Stimulated activated CD8-positive, alpha-beta memory T cell treated with anti-CD3 and anti-CD28 coated beads, Interleukin-12 subunit alpha, Interleukin-12 subunit beta, amount 100 ng/mL, for 4 hours (primary cell): Measurements from ENCODE around the gene ANKS1A.
"Not testable (repeated sequence)": the region's sequence is repeated elsewhere in the genome, so short reads cannot be mapped to it uniquely, and the experiment has no call there.

ENCODE experiments used
- DNase-seq: peaks from one replicate; pipeline ENCODE4 v3.0.0-alpha.2; 2020; ENCODE audit warnings: low read depth

ANKS1A gene

DNA sequence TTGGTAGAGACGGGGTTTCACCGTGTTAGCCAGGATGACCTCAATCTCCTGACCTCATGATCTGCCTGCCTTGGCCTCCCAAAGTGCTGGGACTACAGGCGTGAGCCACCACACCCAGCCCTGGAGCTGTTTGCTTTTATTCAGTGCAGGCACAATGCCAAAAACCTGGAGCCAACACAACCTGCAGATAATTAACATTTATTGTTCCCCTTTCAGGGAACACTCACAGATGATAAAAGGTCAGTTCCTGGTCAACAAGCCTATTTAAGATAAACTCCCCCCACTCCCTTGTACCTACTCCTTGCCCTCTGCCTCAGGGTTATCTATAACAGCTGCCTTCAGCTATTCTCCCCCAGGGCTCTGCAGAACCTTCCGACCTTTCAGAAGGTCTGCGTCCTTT is 218.7 kb downstream of the ANKS1A start:
- not testable (repeated sequence) for DNase-seq

GRCh38 chr6:35108309-35108885 is 219.3 kb downstream of the ANKS1A start:
- DNase-seq = no peak

DNA sequence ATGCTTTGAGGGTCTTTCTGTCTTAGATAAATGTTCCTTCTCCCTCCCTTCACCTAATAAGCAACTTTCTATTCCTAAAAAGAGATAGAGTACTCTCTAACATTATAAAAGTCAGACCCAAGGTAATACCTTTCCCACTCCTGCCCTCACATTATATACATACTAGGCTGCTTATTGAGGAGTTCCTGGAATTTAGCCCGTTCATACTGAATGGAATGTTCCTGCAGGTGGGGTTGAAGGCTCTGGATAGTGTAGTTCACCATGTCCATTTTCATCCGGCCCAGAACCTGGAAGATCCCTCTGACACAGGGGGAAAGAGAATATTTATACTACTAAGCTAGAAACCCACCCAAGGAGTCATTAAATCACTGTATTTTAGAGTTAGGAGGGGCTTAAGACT is 231.7 kb downstream of the ANKS1A start:
- DNase-seq = no peak

DNA sequence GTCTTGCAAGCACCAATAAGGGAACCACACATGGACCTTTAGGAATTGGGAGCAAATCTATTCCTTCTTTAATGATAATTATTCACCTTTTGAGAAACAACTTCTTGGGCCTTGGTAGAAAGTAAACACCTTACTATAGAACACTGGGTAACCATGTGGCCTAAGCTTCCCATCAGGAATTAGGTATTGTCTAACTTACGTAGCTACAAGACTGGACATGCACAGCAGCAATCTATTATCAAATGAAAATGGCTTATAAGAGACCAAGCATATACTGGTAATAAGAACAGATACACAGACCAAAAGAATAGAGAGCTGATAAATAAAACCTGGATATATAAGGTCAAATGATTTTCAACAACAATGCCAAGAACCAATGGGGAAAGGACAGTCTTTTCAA is 235.3 kb downstream of the ANKS1A start:
- DNase-seq = no peak

- DNase-seq = no peak
Observed at GRCh38 chr6:35128042-35128441, 239.0 kb downstream of the ANKS1A start.

DNA sequence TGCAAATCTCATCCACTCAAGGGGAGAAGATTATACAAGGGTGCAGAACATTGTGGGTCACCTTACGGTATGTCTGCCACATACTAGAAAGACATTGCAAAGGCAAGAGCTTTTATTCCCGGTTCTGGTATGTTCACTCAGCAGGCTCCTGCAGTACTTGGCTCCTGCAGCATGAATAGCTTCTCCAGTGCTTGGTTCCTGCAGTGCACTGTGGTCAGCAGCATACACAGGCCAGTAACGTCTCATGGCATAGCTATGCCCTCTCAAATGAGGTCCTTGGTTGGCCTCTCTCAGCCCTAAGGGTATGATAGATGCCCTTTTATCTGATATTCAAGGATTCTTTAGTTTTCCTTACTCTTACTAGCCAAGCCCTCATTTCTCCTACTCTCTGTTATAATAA is 239.4 kb downstream of the ANKS1A start:
- no peak for DNase-seq

DNA sequence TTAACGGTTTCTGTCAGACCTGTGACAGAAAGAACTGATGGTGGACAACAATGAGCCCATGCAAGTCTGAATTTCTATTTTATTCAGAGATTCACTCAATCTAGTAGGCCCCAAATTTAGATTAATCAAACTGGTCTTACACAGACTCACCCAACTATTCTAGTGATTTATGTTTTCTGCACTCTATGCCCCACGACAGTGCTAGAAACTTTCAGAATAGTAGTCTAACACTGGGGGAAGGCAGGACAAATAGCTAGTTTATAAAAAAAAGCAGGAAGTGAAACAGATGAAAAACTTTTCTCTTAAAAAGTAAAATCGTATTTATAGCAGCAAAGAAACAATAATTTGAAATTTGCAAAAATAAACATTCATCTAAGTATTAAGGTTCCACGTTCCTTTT is 247.1 kb downstream of the ANKS1A start:
- DNase-seq = no peak

DNA sequence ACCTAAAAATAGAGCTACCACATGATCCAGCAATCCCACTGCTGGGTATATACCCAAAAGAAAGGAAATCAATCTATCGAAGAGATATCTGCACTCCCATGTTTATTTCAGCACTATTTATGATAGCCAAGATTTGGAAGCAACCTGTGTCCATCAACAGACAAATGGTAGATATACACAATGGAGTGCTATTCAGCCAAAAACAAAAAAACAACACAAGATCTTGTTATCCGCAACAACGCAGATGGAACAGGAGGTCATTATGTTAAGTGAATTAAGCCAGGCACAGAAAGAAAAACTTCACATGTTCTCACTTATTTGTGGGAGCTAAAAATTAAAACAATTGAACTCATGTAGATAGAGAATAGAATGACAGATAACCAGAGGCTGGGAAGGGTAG is 249.1 kb downstream of the ANKS1A start:
- DNase-seq = not testable (repeated sequence)

- DNase-seq = no peak
Observed at GRCh38 chr6:35139470-35139869, 250.4 kb downstream of the ANKS1A start.

- no peak for DNase-seq
Observed at GRCh38 chr6:35139924-35140638, 251.0 kb downstream of the ANKS1A start.

DNA sequence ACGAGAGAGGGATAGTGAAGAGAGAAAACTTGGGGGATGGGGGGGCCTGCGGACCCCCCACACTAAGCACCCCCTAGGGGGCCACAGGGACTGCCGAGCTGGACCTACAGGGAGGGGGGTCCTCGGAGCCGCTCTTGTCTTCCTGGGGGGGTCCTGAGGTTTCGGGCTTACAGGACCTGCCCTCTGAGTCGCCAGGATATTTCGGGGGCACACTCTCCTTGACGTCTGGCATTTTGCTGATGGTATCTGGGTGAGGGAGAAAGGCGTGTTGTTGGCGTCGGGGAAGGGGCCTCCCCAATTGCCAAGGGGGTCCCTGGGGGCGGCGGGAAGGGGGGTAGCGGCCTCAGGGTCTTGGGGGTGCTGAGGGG is 251.6 kb downstream of the ANKS1A start:
- no peak for DNase-seq
